Nephron (organoid): Measurements from ENCODE around the gene MAB21L4.
A peak's percentile ranks its signal among the peaks of the same experiment; 100 is the strongest.
"Not testable (repeated sequence)": the region's sequence is repeated elsewhere in the genome, so short reads cannot be mapped to it uniquely, and the experiment has no call there.

Experiments used
- H3K27ac Mint-ChIP-seq, 3 experiments: 2 replicates each; pipeline ENCODE4 v1.8.0; 2020; ENCODE audit warnings: mixed read lengths in 3 of 3, mild to moderate bottlenecking in 2 of 3, moderate library complexity in 1 of 3
- H3K27me3 Mint-ChIP-seq: 2 replicates; pipeline ENCODE4 v1.8.0; 2021; ENCODE audit warnings: low read depth, mild to moderate bottlenecking, moderate library complexity, mixed read lengths
- H3K36me3 Mint-ChIP-seq: 2 replicates; pipeline ENCODE4 v1.8.0; 2020; ENCODE audit warnings: low read depth, mixed read lengths
- H3K4me1 Mint-ChIP-seq: 2 replicates; pipeline ENCODE4 v1.8.0; 2020; ENCODE audit warnings: mixed read lengths
- H3K4me3 Mint-ChIP-seq, 3 experiments: 2 replicates each; pipeline ENCODE4 v1.8.0; 2020; ENCODE audit warnings: mild to moderate bottlenecking in 3 of 3, mixed read lengths in 3 of 3, moderate library complexity in 2 of 3
- H3K9me3 Mint-ChIP-seq: 2 replicates; pipeline ENCODE4 v1.8.0; 2020; ENCODE audit warnings: mixed read lengths
- TF ChIP-seq, protein P1 (sequence below), 3 experiments: fragments of 200-600 bp; sonication (generic); IDR thresholded peaks; one replicate each; pipeline ENCODE4 v1.5.0; 2021; ENCODE audit warnings: antibody characterized with exemption in 3 of 3; ENCODE audit not compliant: unreplicated experiment in 3 of 3

The MAB21L4 gene

DNA sequence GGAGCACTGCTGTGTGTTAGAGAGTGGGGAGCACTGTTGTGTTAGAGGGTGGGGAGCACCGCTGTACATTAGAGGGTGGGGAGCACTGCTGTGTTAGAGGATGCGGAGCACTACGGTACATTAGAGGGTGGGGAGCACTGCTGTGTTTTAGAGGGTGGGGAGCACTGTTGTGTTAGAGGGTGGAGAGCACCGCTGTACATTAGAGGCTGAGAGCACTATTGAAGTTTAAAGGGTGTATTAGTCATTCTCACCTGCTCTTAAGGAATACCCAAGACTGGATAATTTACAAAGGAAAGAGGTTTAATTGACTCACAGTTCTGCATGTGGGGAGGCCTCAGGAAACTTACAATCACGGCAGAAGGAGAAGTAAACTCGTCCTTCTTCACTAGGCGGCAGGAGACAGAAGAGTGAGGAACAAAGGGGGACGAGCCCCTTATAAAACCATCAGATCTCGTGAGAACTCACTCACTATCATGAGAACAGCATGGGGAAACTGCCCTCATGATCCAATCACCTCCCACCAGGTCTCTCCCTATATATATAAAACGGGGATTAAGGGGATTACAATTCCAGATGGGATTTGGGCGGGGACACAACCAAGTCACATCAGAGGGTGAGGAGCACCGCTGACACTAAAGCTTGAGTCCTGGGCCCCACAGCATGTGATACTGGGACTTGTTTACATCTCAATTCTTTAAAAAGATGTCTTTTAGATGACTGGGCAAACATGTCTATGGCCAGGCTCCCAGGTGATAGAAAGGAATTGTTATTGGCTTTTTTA, 46.9 kb downstream of the MAB21L4 start:
- Mint-ChIP-seq H3K36me3 (no peaks in the 10 kb centered on the region), H3K4me1 (no peaks in the 10 kb centered on the region)

GRCh38 chr2:240847817-240848216, 48.1 kb downstream of the MAB21L4 start:
- no peaks in the 10 kb centered on the region for H3K4me1 Mint-ChIP-seq
- no peak overlapping the region for H3K27ac Mint-ChIP-seq
- TF ChIP-seq, protein P1, sequence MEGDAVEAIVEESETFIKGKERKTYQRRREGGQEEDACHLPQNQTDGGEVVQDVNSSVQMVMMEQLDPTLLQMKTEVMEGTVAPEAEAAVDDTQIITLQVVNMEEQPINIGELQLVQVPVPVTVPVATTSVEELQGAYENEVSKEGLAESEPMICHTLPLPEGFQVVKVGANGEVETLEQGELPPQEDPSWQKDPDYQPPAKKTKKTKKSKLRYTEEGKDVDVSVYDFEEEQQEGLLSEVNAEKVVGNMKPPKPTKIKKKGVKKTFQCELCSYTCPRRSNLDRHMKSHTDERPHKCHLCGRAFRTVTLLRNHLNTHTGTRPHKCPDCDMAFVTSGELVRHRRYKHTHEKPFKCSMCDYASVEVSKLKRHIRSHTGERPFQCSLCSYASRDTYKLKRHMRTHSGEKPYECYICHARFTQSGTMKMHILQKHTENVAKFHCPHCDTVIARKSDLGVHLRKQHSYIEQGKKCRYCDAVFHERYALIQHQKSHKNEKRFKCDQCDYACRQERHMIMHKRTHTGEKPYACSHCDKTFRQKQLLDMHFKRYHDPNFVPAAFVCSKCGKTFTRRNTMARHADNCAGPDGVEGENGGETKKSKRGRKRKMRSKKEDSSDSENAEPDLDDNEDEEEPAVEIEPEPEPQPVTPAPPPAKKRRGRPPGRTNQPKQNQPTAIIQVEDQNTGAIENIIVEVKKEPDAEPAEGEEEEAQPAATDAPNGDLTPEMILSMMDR (IDR thresholded peaks at IDR 0.05; ENCODE audit: unreplicated experiment in 3 of 3): no peak
- H3K4me3 Mint-ChIP-seq: no peak overlapping the region
- H3K27me3 Mint-ChIP-seq: peaks cover 25% of the 10 kb centered on the region
- H3K36me3 Mint-ChIP-seq: no peaks in the 10 kb centered on the region
- no peaks in the 10 kb centered on the region for H3K9me3 Mint-ChIP-seq

More for the DNA sequence above, 46.9 kb downstream of the MAB21L4 start:
- Mint-ChIP-seq H3K4me3 (no peak overlapping the region), H3K27ac (no peak overlapping the region), H3K27me3 (peaks cover 28% of the 10 kb centered on the region), H3K9me3 (peaks cover 7% of the 10 kb centered on the region)
- TF ChIP-seq, protein P1 (IDR thresholded peaks at IDR 0.05; ENCODE audit: unreplicated experiment in 3 of 3): no peak

- no peak overlapping the region for H3K4me3 Mint-ChIP-seq
- no peaks in the 10 kb centered on the region for H3K36me3 Mint-ChIP-seq
- TF ChIP-seq, protein P1 (IDR thresholded peaks at IDR 0.05; ENCODE audit: unreplicated experiment in 3 of 3): no peak
Observed at GRCh38 chr2:240846873-240847595, 48.9 kb downstream of the MAB21L4 start.

GRCh38 chr2:240846309-240846708, 49.6 kb downstream of the MAB21L4 start:
- not testable (repeated sequence) for H3K4me1 Mint-ChIP-seq, H3K27ac Mint-ChIP-seq, H3K36me3 Mint-ChIP-seq, H3K4me3 Mint-ChIP-seq, H3K9me3 Mint-ChIP-seq
- peaks cover 31% of the 10 kb centered on the region for H3K27me3 Mint-ChIP-seq

More at GRCh38 chr2:240846873-240847595, 48.9 kb downstream of the MAB21L4 start:
- Mint-ChIP-seq H3K9me3 (no peaks in the 10 kb centered on the region), H3K4me1 (no peaks in the 10 kb centered on the region), H3K27me3 (peaks cover 30% of the 10 kb centered on the region), H3K27ac (no peak overlapping the region)

- TF ChIP-seq, protein P1 (IDR thresholded peaks at IDR 0.05; ENCODE audit: unreplicated experiment in 3 of 3): peak; percentile 72 to 76 (median 75)
- H3K36me3 Mint-ChIP-seq: no peaks in the 10 kb centered on the region
Observed at GRCh38 chr2:240840435-240841060, 55.4 kb downstream of the MAB21L4 start.

More at GRCh38 chr2:240840435-240841060, 55.4 kb downstream of the MAB21L4 start:
- Mint-ChIP-seq H3K27me3 (peaks cover 22% of the 10 kb centered on the region), H3K4me3 (no peak overlapping the region), H3K9me3 (no peaks in the 10 kb centered on the region), H3K27ac (no peak overlapping the region), H3K4me1 (no peaks in the 10 kb centered on the region)
